Middle frontal gyrus (tissue), 1 donor: Measurements from ENCODE around the gene CNOT10.
"Not testable (repeated sequence)": the region's sequence is repeated elsewhere in the genome, so short reads cannot be mapped to it uniquely, and the experiment has no call there.

Experiments
- DNase-seq: peaks from one replicate; pipeline ENCODE4 v3.0.0-alpha.2; 2015; ENCODE audit warnings: low spot score; ENCODE audit errors: extremely low spot score

Gene CNOT10

DNA sequence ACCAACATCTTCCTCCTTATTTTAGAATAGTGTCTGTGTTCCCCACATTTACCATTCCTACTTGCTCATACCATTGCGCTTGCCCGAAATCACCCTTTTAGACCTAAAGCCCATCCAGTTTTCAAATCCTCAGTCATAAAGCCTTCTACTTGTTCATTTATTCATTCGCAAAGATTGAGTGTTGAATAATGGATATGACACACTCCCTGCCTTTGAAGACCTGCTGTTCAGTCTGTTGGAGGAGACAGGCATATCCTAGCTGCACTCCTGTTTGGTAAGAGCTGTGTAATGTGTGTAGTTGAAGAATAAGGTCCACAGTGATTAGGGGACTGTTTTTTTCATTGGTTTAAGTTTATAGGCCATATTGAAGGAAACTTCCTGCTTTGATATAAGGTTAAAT is 1.7 kb downstream of the CNOT10 start:
- no peak for DNase-seq

DNA sequence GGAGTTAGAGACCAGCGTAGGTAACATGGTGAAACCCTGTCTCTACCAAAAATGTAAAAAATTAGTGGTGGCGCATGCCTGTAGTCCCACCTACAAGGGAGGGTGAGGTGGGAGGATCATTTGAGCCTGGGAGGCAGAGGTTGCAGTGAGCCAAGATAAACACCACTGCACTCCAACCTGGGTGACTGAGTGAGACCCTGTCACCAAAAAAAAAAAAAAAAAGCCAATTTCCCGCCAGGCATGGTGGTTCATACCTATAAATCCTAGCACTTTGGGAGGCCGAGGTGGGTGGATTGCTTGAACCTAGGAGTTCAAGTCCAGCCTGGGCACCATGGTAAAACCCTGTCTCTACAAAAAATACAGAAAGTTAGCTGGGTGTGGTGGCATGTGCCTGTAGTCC is 6.9 kb downstream of the CNOT10 start:
- no peak for DNase-seq

DNA sequence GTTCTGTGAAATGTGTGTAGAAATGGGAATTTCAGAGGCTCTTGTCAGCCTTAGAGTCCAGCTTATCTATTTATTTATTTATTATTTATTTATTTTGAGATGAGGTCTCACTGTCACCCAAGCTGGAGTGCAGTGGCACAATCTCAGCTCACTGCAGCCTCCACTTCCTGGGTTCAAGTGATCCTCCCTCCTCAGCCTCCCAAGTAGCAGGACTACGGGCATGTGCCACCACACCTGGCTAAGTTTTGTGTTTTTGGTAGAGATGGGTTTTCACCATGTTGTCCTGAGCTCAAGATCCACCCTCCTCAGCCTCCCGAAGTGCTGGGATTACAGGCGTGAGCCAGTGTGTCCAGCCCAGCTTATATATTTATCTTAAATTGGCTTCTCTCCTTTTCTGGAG is 11.5 kb downstream of the CNOT10 start:
- no peak for DNase-seq

DNA sequence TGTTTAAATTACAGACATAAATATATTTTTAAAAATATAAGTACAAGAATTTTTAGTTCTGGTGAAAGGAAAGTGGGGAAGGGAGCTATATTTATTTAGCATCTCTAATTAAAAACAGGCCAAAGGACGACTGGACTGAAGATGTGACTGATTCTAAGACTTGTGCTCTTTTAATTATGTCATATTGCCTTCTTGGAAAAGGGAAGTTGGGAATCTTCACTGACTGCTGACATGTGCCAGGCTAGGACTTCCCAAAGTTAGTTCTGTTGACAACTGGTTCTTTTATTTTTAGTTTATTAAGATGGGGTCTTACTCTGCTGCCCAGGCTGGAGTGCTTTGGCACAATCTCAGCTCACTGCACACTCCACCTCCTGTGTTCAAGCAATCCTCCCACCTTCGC is 13.5 kb downstream of the CNOT10 start:
- no peak for DNase-seq

DNA sequence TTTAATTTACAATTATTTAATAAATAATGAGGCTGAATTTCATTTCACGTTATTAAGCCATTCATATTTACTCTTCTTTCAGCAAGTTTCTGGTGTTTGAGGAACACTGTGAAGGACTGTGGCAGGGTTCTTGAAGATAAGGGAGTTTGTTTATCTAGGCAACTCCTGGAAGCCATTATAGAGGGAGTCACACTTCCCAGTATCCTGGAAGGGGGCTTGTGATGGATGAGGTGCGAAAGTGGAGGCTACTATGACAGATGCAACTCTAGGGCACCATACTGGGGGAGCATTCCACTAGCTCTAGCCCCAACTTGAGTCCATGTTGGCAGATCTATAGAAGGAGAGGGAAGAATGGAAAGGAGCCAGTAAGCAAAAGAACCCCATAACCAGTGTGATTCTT is 14.4 kb downstream of the CNOT10 start:
- DNase-seq: no peak

DNA sequence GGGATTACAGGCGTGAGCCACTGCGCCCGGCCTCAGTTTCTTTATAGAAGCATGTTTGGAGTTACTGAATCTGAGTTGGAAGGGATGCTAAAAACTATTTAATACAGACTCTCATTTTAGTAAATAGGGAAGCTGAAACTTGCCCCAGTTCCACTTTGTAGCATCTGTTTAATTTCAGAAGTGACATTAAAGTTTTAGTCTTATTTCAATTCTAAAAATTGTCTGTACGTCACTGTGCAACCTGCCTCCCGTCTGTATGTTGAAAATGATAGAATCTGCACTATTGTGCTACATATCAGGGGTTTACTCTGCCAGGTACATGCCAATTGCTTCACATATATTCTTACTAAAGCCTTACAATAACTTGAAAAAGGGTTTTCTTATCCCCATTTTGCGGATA is 15.3 kb downstream of the CNOT10 start:
- DNase-seq: no peak

DNA sequence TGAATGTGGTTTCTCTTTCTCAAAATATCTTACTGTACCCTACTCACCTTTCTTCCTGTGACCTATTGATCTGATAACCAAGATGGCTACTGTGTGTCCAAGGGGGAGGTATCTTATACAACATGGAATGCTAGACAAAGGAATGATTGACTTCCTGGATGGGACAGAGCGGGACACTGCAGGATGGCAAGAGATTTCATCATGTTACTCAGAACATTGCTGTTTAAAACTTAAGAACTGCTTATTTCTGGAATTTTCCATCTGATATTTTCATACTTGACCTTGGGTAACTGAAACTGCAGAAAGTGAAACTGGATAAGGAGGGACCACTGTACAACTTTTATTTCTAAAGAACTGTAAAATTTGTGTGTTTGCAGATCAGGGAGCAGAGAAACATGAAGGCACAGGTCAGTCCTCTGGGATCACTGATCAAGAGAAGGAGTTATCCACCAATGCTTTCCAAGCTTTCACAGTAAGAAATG is 18.5 kb downstream of the CNOT10 start:
- DNase-seq: no peak

DNA sequence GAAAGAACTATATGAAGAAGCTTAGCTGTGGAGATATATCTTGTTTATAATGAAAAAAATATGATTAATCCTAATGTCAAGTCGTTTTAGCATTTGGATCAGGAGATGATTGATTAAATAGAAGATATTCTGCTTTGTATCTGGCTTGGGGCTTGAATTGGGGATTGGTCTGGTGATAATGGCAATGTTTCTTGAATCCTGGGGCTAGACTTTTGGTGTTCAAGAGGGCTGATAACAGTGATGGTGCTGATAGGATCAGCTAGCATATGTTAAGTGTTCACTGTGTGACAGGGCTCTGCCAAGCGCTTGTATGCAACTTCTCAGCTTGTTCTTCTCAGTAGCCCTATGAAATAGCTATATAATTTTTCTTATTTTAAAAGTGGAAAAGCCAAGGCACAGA is 20.2 kb downstream of the CNOT10 start:
- no peak for DNase-seq

DNA sequence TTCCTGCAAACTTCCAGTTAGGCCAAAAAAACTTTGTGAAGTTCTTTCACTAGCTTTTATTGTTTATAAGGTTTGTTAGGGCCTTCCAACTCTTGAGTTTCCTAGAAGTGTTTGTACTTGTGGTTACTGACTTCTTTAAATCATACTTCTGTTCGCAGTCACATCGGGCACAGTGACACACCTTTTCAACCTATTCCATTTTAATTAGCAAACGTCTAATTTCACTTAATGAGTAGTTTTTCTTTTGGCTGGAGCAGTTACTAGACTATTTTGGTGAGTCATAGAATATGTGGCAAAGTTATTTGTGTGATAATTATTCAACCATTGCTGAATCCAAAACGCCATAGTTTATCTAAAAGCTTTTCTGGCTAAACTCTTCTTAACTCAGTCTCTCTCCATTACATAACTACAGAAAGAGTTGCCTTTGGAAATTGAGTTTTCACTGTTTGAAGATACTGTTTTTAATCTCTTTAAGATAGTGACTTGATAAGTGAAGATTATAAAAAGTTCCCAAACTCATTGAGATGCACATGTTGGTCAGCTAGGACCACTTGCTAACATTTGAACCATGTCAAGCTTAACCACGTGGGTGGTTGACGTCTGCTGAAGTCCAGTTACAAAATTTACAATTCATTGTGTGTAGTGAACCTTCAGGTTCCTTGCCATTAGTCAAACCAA is 21.5 kb downstream of the CNOT10 start:
- no peak for DNase-seq

DNA sequence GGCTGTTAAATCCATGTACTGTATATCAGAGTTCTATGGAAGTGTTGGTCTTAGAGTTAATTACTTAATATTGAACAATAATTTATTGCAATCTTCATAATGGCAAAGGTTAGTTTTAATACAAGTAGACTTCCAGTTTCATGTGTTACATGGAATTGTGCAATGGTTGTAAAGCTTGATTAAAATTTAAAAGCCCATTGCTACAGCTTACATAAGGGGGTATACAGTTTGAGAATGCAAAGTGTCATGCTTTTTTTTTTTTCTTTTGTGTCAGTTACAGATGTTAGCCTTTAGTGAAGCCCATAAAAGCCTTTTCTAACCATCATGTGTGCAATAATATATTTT is 22.0 kb downstream of the CNOT10 start:
- DNase-seq: no peak

DNA sequence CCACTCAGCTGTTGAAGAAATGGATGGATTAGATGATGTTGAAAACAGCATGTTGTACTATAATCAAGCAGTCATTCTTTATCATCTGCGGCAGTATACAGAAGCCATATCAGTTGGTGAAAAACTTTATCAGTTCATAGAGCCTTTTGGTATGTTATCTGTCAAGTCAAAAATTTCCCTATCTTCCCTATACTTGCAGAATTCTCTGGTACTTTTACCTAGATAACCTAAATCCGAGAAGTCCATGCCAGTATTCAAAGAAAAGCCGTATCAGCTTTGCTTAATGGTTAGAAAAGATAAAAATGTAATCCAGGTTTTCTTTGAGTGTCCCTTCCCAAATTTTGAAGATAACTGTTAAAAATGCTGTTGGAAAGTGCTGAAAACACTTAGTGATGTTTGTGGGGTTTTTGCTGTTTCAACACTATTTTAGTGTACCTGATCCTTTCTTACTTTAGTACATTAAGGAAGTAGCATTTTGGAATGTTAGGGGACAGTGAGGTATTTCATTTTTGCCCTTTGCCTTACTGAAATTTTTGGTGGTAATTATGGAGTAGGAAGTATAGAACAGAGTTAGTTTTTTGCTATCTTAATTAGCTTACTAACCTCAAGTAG is 23.8 kb downstream of the CNOT10 start:
- DNase-seq: no peak

DNA sequence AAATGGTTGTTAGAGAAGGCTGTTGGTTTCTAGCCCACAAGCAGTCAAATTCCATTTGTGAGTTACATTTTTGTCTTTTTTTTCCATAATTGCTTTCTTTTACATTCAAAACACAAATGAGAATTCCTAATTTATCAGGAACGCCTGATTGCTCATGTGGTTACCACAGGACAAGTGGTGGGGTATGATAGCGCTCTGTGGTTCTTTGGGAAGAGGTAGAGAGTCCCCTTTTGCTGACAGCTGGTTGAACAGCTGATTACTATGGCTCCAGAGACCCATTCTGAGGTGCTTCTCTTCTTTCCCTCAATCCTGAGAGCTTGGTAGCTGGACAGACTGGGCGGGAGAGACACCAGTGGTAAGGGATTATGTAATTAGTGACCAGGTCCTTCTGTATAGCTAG is 24.4 kb downstream of the CNOT10 start:
- no peak for DNase-seq

DNA sequence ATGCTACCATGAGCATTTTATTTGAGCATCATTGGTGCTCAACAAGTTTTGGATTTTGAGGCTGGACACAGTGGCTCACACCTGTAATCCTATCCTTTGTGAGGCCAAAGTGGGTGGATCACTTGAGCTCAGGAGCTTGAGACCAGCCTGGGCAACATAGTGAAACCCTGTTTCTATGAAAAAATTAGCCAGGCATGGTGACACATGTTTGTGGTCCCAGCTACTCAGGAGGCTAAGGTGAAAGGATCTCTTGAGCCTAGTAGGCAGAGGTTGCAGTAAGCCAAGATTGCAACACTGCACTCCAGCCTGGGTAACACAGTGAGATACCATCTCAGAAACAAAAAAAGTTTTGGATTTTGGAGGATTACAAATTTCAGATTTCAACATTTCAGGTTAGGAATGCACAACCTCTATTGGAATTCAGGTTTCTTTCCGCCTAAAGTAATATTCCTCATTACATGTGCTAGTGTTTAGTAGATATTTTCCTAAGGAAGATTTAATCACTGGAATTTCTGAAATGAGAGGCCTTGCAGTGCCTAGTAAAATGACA is 27.6 kb downstream of the CNOT10 start:
- no peak for DNase-seq

DNA sequence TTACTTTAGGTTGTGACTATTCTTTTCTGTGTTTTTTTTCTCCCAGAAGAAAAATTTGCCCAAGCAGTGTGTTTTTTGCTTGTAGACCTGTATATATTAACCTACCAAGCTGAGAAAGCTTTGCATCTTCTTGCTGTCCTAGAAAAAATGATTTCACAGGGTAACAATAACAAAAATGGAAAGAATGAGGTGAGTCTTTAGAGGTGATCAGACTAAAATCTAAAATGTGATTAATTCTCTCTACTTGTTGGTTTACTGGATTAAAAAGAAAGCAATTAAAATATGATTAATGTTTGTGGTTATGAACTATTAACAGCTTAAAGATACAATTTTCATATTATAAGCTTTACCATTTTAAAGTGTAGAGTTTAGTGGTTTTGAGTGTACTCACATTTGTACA is 28.2 kb downstream of the CNOT10 start:
- DNase-seq: no peak

DNA sequence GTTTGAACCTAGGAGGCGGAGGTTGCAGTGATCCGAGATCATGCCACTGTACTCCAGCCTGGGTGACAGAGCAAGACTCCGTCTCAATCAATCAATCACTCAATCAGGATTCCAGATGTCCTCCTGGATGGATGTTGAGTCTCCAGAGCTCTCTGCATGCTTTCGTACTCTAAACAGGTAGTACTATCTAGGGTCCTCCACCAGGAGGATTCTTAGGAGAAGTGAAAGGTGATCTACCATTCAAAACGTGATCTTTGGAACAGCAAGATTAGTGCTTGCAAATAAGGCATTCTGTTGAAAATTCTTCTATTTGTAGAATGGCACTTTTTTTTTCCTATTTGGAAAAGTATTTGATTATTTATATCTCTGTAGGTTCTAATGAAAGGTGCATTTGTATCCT is 34.3 kb downstream of the CNOT10 start:
- no peak for DNase-seq

DNA sequence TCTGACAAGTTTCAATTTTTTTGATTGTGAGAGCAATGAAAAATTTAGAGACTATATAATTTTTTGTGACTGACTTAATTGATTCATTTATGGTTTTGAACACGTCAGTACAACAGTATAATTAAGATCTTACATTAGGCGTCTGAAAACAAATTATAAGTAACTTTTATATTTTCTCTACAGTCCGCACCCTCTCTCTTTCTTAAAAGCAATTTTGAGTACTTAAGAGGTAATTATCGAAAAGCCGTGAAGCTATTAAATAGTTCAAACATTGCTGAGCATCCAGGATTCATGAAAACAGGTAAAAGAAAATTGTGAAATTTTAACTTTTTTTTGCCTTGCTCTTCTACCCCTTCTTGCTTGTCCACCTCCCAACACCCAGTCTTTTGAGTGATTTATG is 34.9 kb downstream of the CNOT10 start:
- DNase-seq: no peak

DNA sequence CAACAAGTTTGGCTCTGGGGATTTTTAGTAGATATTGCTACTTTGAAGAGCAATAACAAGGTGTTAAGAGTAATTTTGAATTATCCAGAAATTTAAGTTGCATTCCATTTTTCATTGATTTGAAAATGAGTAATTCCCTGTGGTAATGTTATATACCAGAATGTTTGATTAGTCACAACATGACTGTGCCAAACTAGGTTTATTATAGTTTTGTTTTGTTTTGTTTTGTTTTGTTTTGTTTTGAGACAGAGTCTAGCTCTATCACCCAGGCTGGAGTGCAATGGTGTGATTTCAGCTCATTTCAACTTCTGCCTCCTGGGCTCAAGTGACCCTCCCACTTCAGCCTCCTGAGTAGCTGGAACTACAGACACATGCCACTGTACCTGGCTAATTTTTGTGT is 40.7 kb downstream of the CNOT10 start:
- no peak for DNase-seq

DNA sequence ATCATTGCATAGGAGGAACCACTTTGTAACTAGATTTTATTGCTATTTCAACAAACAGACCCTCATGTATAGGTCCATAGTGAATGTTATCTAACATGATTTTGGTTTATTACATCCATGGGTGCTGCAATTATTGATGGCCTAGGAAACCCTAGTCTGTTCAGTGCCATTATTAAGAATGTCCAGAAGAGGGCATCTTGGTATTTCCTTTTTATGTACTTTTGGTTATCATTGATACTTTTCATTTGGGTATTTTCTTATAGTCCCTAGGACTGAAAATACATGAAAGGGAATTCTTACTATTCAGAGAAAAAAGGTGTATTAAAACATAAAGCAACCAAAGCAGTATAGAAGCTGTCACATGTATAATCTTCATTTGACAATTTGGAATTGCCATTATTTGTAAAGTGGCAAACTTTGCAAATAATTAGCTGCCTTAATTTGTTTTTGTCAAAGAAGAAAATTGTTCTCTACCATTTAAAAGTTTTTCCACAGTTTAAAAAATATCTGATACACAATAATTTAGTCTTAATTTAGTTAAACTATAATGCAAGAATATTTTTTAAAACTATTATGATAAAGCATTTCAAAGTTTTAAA is 48.7 kb downstream of the CNOT10 start:
- peak; percentile 20 for DNase-seq

DNA sequence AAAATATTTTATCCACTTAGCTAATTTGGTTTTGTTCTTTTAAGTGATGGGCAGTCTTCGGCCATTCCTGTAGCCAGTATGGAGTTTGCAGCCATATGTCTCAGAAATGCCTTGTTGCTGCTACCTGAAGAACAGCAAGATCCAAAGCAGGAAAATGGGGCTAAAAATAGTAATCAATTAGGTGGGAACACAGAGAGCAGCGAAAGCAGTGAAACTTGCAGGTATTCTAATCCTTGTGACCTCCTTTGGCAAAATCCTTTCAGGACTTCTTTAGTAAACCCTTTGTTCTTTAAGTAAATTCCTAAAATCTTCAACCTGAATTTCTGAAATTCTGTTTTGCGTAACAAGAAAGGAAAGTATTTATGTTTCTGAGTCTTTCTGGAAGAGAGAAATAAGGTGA is 49.8 kb downstream of the CNOT10 start:
- no peak for DNase-seq

DNA sequence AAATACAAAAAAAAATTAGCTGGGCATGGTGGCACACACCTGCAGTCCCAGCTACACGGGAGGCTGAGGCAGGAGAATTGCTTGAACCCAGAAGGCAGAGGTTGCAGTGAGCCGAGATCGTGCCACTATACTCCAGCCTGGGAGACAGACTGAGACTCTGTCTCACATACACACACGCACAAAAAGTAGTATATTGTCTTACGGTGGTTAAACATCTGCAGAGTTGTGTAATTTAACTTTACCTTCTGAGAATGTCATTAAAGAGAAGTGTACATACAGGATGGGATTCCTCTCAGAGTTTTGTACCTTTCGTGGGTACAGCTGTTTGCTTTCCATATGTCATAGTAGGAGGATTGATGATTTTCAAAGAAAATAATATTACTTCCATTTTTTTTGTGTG is 58.5 kb downstream of the CNOT10 start:
- DNase-seq: not testable (repeated sequence)

DNA sequence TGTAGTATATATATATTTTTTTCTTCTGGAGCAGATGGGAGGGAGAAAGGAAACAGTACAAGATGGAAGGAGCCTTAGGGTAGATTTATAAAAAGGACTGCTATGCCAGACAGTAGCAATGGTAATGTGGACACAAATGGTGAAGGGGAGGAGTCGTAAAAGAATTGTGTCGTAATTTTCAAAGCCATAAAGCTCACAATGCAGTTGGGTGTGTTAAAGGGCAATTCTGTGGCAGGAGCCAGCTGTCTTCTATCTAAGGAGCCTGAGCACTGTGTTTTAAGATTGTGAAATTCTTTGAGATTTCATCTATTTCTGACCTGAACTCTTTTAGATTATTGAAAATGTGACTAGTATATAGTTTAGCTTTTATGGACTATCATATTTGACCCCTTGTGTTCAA is 58.9 kb downstream of the CNOT10 start:
- DNase-seq: no peak

DNA sequence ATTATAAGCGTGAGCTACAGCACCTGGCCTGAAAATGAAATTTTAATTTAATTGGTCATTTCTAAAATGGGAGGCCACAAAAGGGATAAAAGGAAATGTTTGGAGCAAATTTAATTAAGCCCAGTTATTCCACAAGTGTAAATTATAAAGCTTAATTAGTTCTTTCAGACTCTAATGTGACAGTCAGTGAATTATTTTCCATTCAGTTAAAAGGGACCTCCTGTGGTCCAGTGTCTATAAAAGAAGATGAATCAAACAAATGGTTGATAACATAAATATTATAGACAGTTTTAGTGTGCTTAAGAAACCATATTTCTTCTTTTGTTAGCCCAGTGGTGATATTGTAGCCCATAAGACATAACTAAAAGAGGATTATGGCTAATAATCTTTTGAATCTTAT is 66.4 kb downstream of the CNOT10 start:
- DNase-seq: no peak

DNA sequence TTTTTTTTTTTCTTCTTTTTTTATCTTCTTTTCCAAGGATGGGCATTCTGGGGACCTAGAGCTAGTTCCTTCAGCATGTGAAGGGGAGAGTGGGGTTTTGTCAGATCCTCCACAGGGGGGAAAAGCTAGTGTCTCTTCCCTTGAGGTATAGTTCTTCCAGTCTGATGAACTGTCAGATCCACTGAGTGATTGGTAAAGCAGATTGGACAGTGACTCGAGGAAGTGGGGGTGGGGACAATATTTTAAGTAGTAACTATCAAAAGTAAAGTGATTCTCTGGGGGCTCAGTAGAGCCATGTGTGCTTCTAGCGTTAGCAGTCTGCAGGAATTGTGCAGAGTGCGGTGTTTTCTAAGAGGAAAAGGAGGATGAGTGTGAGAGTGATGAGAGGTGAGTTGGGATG is 70.8 kb downstream of the CNOT10 start:
- no peak for DNase-seq
